AG04450 (cell line): ENCODE measurements around the gene LCNL1. TPM values are rescaled to one million over a fixed set of nuclear protein-coding genes. Genes with fewer than 3 reads are reported as not detected.

Experiments
- CTCF ChIA-PET: fragments of 300-600, 350-600 bp; formaldehyde crosslinking; extraction: SDS; loops from one replicate; lab custom pipeline; 2022; ENCODE audit warnings: antibody characterized with exemption, inconsistent platforms; lab: Charles Lee
- POLR2A ChIA-PET: fragments of 350-600 bp; formaldehyde crosslinking; extraction: SDS; loops from one replicate; lab custom pipeline; 2021; ENCODE audit warnings: antibody characterized with exemption, inconsistent platforms; lab: Yijun Ruan, JAX
- DNase-seq: peaks from one replicate; pipeline ENCODE4 v3.0.0-alpha.2; 2011; ENCODE audit warnings: low read depth, low spot score
- H3K27ac ChIP-seq: one replicate; pipeline ENCODE4 v1.5.1; 2012; ENCODE audit warnings: low read depth, low read length, control low read depth
- H3K27me3 ChIP-seq: one replicate; pipeline ENCODE4 v1.6.0; 2012; ENCODE audit warnings: low read length; ENCODE audit not compliant: control insufficient read depth, insufficient read depth
- H3K4me3 ChIP-seq: 2 replicates; pipeline ENCODE4 v1.5.1; 2011; ENCODE audit warnings: mild to moderate bottlenecking, low read depth, low read length, control low read depth
- H3K9me3 ChIP-seq: 2 replicates; pipeline ENCODE4 v1.5.1; 2012; ENCODE audit warnings: low read length; ENCODE audit not compliant: control insufficient read depth, insufficient read depth
- CTCF ChIP-seq: IDR thresholded peaks from 2 replicates; pipeline ENCODE4 v1.5.1; 2011; ENCODE audit warnings: low read depth, low read length, control low read depth, inconsistent platforms
- polyA plus RNA-seq: library from polyadenylated mRNA; depleted of rRNA; stranded (reverse); fragments of >200 nt; gene quantifications from 2 replicates; pipeline ENCODE4 v1.2.3, GENCODE V29; 2011

Gene LCNL1
- polyA plus RNA-seq, 1 experiment: 1.5 TPM

GRCh38 chr9:136956604-136957003, 26.2 kb upstream of the LCNL1 start:
- Histone ChIP-seq H3K27me3 (peaks cover 16% of the 10 kb centered on the region), H3K9me3 (no peaks in the 10 kb centered on the region; the same call in 1 of the 2 replicates), H3K4me3 (no peak overlapping the region), H3K27ac (no peak overlapping the region)
- ChIA-PET CTCF (no interaction called here), POLR2A (no interaction called here)
- TF ChIP-seq CTCF: no peak
- no peak for DNase-seq

- Histone ChIP-seq H3K9me3 (no peaks in the 10 kb centered on the region; the same call in 1 of the 2 replicates), H3K27ac (no peak overlapping the region), H3K27me3 (peaks cover 19% of the 10 kb centered on the region), H3K4me3 (no peak overlapping the region)
- no peak for DNase-seq
- POLR2A ChIA-PET: no interaction called here
- no peak for TF ChIP-seq CTCF
- CTCF ChIA-PET: no interaction called here
Observed at GRCh38 chr9:136957461-136957860, 25.3 kb upstream of the LCNL1 start.

GRCh38 chr9:136957901-136958300, 24.9 kb upstream of the LCNL1 start:
- TF ChIP-seq CTCF: no peak
- Histone ChIP-seq H3K9me3 (no peaks in the 10 kb centered on the region; the same call in 1 of the 2 replicates), H3K27me3 (peaks cover 19% of the 10 kb centered on the region), H3K27ac (no peak overlapping the region), H3K4me3 (no peak overlapping the region)
- DNase-seq: no peak
- ChIA-PET CTCF (no interaction called here), POLR2A (interaction anchor here (0.6 kb wide), 1 partner anchor 114 kb away, joined by 3 read pairs; no protein-coding TSS in a partner anchor)

- no peak for TF ChIP-seq CTCF
- no peak overlapping the region for H3K4me3 ChIP-seq
- no peaks in the 10 kb centered on the region; the same call in 1 of the 2 replicates for H3K9me3 ChIP-seq
- H3K27ac ChIP-seq: no peak overlapping the region
- ChIA-PET CTCF (no interaction called here), POLR2A (interaction anchor here (0.6 kb wide), 1 partner anchor 115 kb away, joined by 3 read pairs; no protein-coding TSS in a partner anchor)
- H3K27me3 ChIP-seq: peaks cover 20% of the 10 kb centered on the region
- DNase-seq: no peak
Observed at GRCh38 chr9:136958473-136958872, 24.3 kb upstream of the LCNL1 start.

GRCh38 chr9:136958898-136959850, 23.6 kb upstream of the LCNL1 start:
- POLR2A ChIA-PET: interaction anchor here (1.2 kb wide), 1 partner anchor 18 kb away, joined by 3 read pairs; the partner anchor contains the start of gene PTGDS
- CTCF ChIA-PET: interaction anchor here (1.0 to 1.2 kb wide), 2 partner anchors 11 to 70 kb away, joined by 3 to 4 read pairs; no protein-coding TSS in a partner anchor
- no peak for TF ChIP-seq CTCF

More at GRCh38 chr9:136958898-136959850, 23.6 kb upstream of the LCNL1 start:
- Histone ChIP-seq H3K4me3 (no peak overlapping the region), H3K27me3 (peaks cover 20% of the 10 kb centered on the region), H3K9me3 (no peaks in the 10 kb centered on the region; the same call in 1 of the 2 replicates), H3K27ac (no peak overlapping the region)
- no peak for DNase-seq
